CD1c-positive myeloid dendritic cell (primary cell): Measurements from ENCODE around the gene MLXIP.
A peak's percentile ranks its signal among the peaks of the same experiment; 100 is the strongest.
"Not testable (repeated sequence)": the region's sequence is repeated elsewhere in the genome, so short reads cannot be mapped to it uniquely, and the experiment has no call there.

Experiments
- DNase-seq: peaks from one replicate; pipeline ENCODE4 v3.0.0-alpha.2; 2016; ENCODE audit errors: extremely low spot score

Gene MLXIP

GRCh38 chr12:122052285-122052684, 26.3 kb upstream of the MLXIP start:
- no peak for DNase-seq

GRCh38 chr12:122054842-122055520, 23.6 kb upstream of the MLXIP start:
- DNase-seq: no peak

- DNase-seq: not testable (repeated sequence)
Observed at GRCh38 chr12:122056406-122056805, 22.1 kb upstream of the MLXIP start.

- no peak for DNase-seq
Observed at GRCh38 chr12:122057007-122057735, 21.4 kb upstream of the MLXIP start.

- DNase-seq: no peak
Observed at GRCh38 chr12:122057769-122058168, 20.8 kb upstream of the MLXIP start.

- no peak for DNase-seq
Observed at GRCh38 chr12:122058549-122059149, 19.9 kb upstream of the MLXIP start.

- DNase-seq: no peak
Observed at GRCh38 chr12:122059203-122059960, 19.2 kb upstream of the MLXIP start.

- no peak for DNase-seq
Observed at GRCh38 chr12:122060081-122060501, 18.5 kb upstream of the MLXIP start.

GRCh38 chr12:122061253-122061652, 17.3 kb upstream of the MLXIP start:
- no peak for DNase-seq

GRCh38 chr12:122062832-122063693, 15.5 kb upstream of the MLXIP start:
- peak; percentile 67 for DNase-seq

- no peak for DNase-seq
Observed at GRCh38 chr12:122063694-122064024, 14.9 kb upstream of the MLXIP start.

- peak; percentile 53 for DNase-seq
Observed at GRCh38 chr12:122064025-122064777, 14.4 kb upstream of the MLXIP start.

- DNase-seq: peak; percentile 22
Observed at GRCh38 chr12:122064780-122065588, 13.6 kb upstream of the MLXIP start.

- DNase-seq: no peak
Observed at GRCh38 chr12:122067548-122067947, 11.0 kb upstream of the MLXIP start.

- no peak for DNase-seq
Observed at GRCh38 chr12:122067966-122068365, 10.6 kb upstream of the MLXIP start.

GRCh38 chr12:122072031-122072970, 6.3 kb upstream of the MLXIP start:
- DNase-seq: no peak

GRCh38 chr12:122073815-122074214, 4.7 kb upstream of the MLXIP start:
- no peak for DNase-seq

GRCh38 chr12:122076743-122077495, 1.6 kb upstream of the MLXIP start:
- peak; percentile 74 for DNase-seq
